Nephron (organoid): ENCODE measurements around the gene MRPS16.

Experiments used
- H3K27ac Mint-ChIP-seq, 3 experiments: 2 replicates each; pipeline ENCODE4 v1.8.0; 2020; ENCODE audit warnings: mixed read lengths in 3 of 3, mild to moderate bottlenecking in 2 of 3, moderate library complexity in 1 of 3
- H3K27me3 Mint-ChIP-seq: 2 replicates; pipeline ENCODE4 v1.8.0; 2021; ENCODE audit warnings: low read depth, mild to moderate bottlenecking, moderate library complexity, mixed read lengths
- H3K36me3 Mint-ChIP-seq: 2 replicates; pipeline ENCODE4 v1.8.0; 2020; ENCODE audit warnings: low read depth, mixed read lengths
- H3K4me1 Mint-ChIP-seq: 2 replicates; pipeline ENCODE4 v1.8.0; 2020; ENCODE audit warnings: mixed read lengths
- H3K4me3 Mint-ChIP-seq, 3 experiments: 2 replicates each; pipeline ENCODE4 v1.8.0; 2020; ENCODE audit warnings: mild to moderate bottlenecking in 3 of 3, mixed read lengths in 3 of 3, moderate library complexity in 2 of 3
- H3K9me3 Mint-ChIP-seq: 2 replicates; pipeline ENCODE4 v1.8.0; 2020; ENCODE audit warnings: mixed read lengths
- TF ChIP-seq, protein P1 (sequence below), 3 experiments: fragments of 200-600 bp; sonication (generic); IDR thresholded peaks; one replicate each; pipeline ENCODE4 v1.5.0; 2021; ENCODE audit warnings: antibody characterized with exemption in 3 of 3; ENCODE audit not compliant: unreplicated experiment in 3 of 3

Gene MRPS16

DNA sequence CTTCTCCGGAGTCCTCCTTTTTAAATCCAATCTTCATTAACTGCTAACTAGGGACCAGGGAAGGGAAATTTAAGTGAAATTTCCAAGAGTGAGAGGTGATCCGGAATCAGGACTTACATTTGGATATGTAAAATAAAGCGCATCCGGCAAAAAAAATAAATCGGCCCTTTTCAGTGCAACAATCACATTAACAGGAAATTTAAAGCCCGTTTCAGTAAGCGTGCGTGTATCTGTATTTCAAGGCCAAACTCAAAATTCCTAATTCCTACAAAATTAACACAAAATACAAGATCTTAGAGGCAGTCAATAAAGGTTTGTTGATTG lies 6.2 kb downstream of the MRPS16 start:
- Mint-ChIP-seq H3K4me1 (peaks cover 46% of the 10 kb centered on the region), H3K27me3 (no peaks in the 10 kb centered on the region), H3K36me3 (peaks cover 57% of the 10 kb centered on the region), H3K9me3 (no peaks in the 10 kb centered on the region), H3K27ac (peak overlapping the region; percentile 70 to 97 (median 97)), H3K4me3 (peak overlapping the region; percentile 95 to 99 (median 99))
- TF ChIP-seq, protein P1, sequence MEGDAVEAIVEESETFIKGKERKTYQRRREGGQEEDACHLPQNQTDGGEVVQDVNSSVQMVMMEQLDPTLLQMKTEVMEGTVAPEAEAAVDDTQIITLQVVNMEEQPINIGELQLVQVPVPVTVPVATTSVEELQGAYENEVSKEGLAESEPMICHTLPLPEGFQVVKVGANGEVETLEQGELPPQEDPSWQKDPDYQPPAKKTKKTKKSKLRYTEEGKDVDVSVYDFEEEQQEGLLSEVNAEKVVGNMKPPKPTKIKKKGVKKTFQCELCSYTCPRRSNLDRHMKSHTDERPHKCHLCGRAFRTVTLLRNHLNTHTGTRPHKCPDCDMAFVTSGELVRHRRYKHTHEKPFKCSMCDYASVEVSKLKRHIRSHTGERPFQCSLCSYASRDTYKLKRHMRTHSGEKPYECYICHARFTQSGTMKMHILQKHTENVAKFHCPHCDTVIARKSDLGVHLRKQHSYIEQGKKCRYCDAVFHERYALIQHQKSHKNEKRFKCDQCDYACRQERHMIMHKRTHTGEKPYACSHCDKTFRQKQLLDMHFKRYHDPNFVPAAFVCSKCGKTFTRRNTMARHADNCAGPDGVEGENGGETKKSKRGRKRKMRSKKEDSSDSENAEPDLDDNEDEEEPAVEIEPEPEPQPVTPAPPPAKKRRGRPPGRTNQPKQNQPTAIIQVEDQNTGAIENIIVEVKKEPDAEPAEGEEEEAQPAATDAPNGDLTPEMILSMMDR (IDR thresholded peaks at IDR 0.05; ENCODE audit: unreplicated experiment in 3 of 3): no peak

DNA sequence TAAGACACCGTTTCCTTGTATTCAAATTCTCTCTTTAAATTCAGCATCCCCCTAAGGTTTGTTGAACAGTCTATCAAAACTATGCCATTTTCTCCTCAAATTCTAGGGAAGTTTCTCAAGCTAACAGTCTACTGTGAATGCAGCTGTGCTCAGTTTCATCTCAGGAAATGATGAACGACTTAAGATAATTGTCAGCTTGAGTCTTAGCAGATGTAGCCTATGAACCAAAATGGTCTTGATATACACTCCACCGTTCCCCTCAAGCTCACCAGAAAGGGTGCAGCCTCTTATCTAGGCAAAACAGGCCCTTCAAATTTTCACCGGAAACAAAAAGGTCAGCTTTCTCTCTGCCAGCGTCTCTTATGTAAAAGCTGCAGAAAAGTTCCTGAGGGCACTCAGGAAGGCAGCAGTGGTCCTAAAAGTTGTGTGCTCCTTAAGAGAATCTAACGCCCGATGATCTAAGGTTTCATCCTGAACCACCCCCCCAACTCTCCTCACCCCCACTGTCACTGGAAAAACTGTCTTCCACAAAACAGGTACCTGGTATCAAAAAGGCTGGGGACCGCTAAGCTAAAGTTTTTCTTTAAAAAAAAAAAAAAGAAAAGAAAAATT lies 7.5 kb downstream of the MRPS16 start:
- H3K4me1 Mint-ChIP-seq: peaks cover 37% of the 10 kb centered on the region
- H3K9me3 Mint-ChIP-seq: no peaks in the 10 kb centered on the region
- H3K36me3 Mint-ChIP-seq: peaks cover 56% of the 10 kb centered on the region
- H3K27ac Mint-ChIP-seq: peak overlapping the region in 1 of 3 experiments; percentile 97
- TF ChIP-seq, protein P1 (IDR thresholded peaks at IDR 0.05; ENCODE audit: unreplicated experiment in 3 of 3): no peak
- H3K27me3 Mint-ChIP-seq: no peaks in the 10 kb centered on the region
- peak overlapping the region; percentile 51 to 73 (median 61) for H3K4me3 Mint-ChIP-seq

DNA sequence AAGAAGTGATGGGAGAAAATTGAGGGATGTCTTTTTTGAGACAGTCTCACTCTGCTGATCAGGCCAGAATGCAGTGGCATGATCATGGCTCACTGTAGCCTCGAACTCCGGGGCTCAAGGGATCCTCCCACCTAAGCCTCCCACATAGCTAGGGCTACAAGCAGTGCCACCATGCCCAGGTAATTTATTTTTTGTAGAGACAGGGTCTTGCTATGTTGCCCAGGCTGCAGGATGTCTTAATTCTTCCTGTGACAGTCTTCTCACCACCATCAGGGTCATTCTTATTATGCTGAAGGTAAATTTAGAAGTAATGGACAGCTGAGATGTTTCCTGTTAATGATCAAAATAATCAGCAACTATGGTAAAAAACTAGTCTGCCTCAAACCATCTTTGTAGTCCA lies 12.5 kb downstream of the MRPS16 start:
- Mint-ChIP-seq H3K4me1 (peaks cover 5% of the 10 kb centered on the region), H3K9me3 (no peaks in the 10 kb centered on the region), H3K36me3 (peaks cover 42% of the 10 kb centered on the region), H3K27ac (no peak overlapping the region), H3K27me3 (no peaks in the 10 kb centered on the region), H3K4me3 (no peak overlapping the region)
- TF ChIP-seq, protein P1 (IDR thresholded peaks at IDR 0.05; ENCODE audit: unreplicated experiment in 3 of 3): no peak

DNA sequence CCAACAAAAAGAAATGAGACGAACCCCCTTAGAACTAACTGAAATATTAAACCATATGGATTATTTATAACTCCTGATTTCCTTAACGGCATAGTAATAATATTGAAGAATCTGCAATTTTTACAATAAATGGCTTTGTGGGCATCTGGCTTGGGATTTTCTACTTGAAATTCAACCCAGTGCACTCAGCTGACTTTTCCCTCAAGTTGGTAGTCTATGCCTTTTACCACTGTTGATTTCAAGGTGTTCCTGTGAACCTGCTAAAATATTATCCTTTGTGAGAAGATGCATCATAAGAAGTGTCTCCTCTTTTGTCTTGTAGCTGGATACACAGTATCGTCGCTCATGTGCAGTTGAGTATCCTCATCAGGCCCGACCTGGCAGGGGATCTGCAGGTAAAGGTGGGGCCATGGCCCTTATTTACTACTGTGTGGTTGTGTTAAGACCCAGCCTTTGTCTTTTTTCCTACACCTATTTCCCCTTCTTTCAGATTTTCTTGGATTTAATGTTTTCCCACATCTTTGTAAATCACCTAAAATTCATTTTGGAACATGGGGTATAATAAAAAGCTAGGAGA lies 13.4 kb downstream of the MRPS16 start:
- Mint-ChIP-seq H3K27ac (no peak overlapping the region), H3K9me3 (no peaks in the 10 kb centered on the region), H3K36me3 (peaks cover 41% of the 10 kb centered on the region), H3K4me3 (no peak overlapping the region), H3K4me1 (no peaks in the 10 kb centered on the region), H3K27me3 (no peaks in the 10 kb centered on the region)
- TF ChIP-seq, protein P1 (IDR thresholded peaks at IDR 0.05; ENCODE audit: unreplicated experiment in 3 of 3): no peak

DNA sequence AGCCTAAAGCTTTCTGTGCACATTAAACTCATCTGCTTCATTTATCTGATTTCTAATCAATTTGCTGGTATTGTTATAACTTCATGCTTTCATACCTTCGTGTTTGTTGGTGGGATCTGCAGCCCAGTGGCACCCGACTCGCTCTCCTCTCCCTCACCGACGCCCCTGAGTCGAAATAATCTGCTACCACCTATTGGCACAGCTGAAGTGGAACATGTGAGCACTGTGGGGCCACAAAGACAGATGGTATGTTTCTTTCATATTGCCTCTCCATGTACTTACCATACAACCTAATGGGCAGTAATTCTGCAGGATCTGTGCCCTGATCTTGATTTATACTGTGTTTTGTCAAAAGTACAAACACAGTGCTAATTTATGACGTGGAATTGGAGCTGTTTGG lies 17.7 kb downstream of the MRPS16 start:
- peaks cover 28% of the 10 kb centered on the region for H3K36me3 Mint-ChIP-seq
- no peak overlapping the region for H3K27ac Mint-ChIP-seq
- H3K4me1 Mint-ChIP-seq: no peaks in the 10 kb centered on the region
- no peaks in the 10 kb centered on the region for H3K27me3 Mint-ChIP-seq
- TF ChIP-seq, protein P1 (IDR thresholded peaks at IDR 0.05; ENCODE audit: unreplicated experiment in 3 of 3): no peak
- no peaks in the 10 kb centered on the region for H3K9me3 Mint-ChIP-seq
- H3K4me3 Mint-ChIP-seq: no peak overlapping the region

DNA sequence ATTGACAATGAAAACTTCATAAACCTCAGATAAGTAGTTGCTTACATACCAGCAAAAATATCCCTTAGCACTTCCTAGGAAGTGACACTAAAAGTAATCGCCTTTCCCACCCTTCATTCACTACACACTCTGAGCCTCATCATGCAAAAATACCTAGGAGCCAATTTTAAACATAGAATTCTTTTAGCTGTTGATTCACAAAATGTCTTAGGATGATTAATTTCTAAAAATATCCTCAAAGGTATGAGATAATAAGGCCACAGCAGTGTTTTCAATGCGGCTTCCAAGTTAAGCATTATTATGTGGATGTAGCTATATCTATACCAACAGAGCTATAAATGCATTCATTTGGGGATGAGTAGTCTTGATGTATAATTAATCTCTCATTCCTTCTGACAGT lies 18.6 kb downstream of the MRPS16 start:
- Mint-ChIP-seq H3K4me1 (no peaks in the 10 kb centered on the region), H3K9me3 (no peaks in the 10 kb centered on the region), H3K36me3 (peaks cover 28% of the 10 kb centered on the region), H3K27me3 (no peaks in the 10 kb centered on the region), H3K27ac (no peak overlapping the region), H3K4me3 (no peak overlapping the region)
- TF ChIP-seq, protein P1 (IDR thresholded peaks at IDR 0.05; ENCODE audit: unreplicated experiment in 3 of 3): no peak
